Sigmoid colon (tissue), 3 donors: ENCODE measurements around the gene NPR1.

Experiments
- POLR2A ChIP-seq, 2 donors: fragments of 450-650 bp; IDR thresholded peaks; one replicate each; pipeline ENCODE4 v1.6.1; 2016; ENCODE audit warnings: antibody characterized with exemption in 2 of 2, mild to moderate bottlenecking in 2 of 2, moderate library complexity in 2 of 2
- TF ChIP-seq, protein P1 (sequence below), 4 experiments: fragments of 450-650 bp in 3 of 4; fragments of 200-600 bp in 1 of 4; IDR thresholded peaks; one replicate each; pipeline ENCODE4 v1.5.1; 2016 to 2019; ENCODE audit warnings: antibody characterized with exemption in 4 of 4, mild to moderate bottlenecking in 3 of 4, moderate library complexity in 2 of 4

DNA sequence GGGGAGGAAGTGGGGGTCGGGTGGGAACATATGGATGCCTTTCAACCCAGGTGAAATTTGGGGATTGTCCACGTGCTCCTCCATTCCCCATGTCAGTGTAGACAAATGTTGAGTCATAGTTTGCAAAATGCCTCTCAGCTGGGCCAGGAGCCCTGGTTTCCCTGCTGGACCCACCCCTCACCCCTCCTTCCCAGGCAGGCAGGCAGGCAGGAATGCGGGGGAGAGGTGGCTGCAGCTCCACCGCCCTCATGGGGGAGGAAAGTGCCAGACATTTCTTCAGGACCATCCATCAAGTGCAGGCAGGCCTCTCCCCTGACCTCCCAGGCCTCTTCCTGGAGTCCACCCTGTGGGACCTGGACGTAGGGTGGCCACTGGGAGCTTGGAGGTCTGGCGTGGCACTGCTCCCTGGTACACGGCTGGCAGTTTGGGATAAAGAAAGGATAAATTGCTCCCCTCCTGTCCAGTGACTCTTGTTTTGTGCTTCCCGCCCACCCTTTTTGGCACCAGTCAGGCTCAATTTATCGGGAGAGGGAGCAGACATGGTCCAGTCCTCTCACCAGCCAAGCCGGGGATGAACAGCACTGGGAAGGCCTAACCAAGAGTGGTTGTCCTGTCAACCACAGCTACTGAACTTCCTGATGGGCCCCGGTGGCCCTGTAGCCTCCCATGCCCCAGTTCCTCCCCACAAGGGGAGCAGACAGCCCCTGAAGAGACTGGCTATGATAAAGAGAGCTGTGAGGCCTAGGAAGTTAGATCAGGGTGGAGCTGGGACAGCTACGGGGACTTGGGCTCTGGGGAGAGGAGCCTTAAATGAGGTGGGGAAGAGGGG lies 18.9 kb downstream of the NPR1 start:
- TF ChIP-seq, protein P1, sequence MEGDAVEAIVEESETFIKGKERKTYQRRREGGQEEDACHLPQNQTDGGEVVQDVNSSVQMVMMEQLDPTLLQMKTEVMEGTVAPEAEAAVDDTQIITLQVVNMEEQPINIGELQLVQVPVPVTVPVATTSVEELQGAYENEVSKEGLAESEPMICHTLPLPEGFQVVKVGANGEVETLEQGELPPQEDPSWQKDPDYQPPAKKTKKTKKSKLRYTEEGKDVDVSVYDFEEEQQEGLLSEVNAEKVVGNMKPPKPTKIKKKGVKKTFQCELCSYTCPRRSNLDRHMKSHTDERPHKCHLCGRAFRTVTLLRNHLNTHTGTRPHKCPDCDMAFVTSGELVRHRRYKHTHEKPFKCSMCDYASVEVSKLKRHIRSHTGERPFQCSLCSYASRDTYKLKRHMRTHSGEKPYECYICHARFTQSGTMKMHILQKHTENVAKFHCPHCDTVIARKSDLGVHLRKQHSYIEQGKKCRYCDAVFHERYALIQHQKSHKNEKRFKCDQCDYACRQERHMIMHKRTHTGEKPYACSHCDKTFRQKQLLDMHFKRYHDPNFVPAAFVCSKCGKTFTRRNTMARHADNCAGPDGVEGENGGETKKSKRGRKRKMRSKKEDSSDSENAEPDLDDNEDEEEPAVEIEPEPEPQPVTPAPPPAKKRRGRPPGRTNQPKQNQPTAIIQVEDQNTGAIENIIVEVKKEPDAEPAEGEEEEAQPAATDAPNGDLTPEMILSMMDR (IDR thresholded peaks at IDR 0.05), result no peak
- no peak for TF ChIP-seq POLR2A (IDR thresholded peaks at IDR 0.05)
